Measurements from ENCODE around the gene VIL1. TPM values are rescaled to one million over a fixed set of nuclear protein-coding genes. Genes with fewer than 3 reads are reported as not detected.
A peak's percentile ranks its signal among the peaks of the same experiment; 100 is the strongest.

The VIL1 gene
- total and polyA plus RNA-seq, 2 of the 13 experiments (the other 11 are each of a cell fraction or from before 2014, with no cell fraction given), result 287 to 301 TPM

DNA sequence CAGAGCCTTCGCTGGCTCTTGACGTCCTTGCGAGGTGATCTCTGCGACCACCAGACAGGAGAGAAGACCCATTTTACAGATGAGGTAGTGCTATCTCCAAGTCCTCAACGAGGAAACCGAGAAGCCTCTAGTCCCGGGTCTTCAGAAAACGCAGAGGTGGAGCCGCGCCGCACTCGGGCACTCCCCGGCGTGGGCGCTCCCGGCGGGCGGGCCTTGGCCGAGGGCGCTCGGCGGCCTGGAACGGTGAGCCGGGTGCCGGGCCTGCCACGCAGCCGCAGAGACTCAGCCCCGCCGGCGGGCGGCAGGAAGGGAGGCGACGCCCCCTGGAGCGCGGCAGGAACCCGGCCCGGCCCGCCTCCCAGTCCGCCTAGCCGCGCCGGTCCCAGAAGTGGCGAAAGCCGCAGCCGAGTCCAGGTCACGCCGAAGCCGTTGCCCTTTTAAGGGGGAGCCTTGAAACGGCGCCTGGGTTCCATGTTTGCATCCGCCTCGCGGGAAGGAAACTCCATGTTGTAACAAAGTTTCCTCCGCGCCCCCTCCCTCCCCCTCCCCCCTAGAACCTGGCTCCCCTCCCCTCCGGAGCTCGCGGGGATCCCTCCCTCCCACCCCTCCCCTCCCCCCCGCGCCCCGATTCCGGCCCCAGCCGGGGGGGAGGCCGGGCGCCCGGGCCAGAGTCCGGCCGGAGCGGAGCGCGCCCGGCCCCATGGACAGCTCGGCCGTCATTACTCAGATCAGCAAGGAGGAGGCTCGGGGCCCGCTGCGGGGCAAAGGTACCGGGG, 19.3 kb upstream of the VIL1 start, which contains the start of gene CTDSP1 (continued):
- TF ChIP-seq ZNF83 (CRISPR knock-in tag; IDR thresholded peaks at IDR 0.05; ENCODE audit: borderline replicate concordance) (peak; percentile 50; the same call in 1 of the 2 replicates), ZNF879 (CRISPR knock-in tag; IDR thresholded peaks at IDR 0.05) (peak; percentile 84; the same call in 1 of the 2 replicates), ZBTB20 (CRISPR knock-in tag; IDR thresholded peaks at IDR 0.05; ENCODE audit: borderline replicate concordance, low read depth) (no peak), ARNT2 (CRISPR knock-in tag; IDR thresholded peaks at IDR 0.05; ENCODE audit: low read depth) (peak; percentile 62; the same call in 1 of the 2 replicates), TFDP2 (CRISPR knock-in tag; IDR thresholded peaks at IDR 0.05) (peak; percentile 87), XBP1 (CRISPR knock-in tag; IDR thresholded peaks at IDR 0.05) (no peak), PRDM15 (CRISPR knock-in tag; IDR thresholded peaks at IDR 0.05) (peak; percentile 90), HNRNPK (IDR thresholded peaks at IDR 0.05; ENCODE audit: low read depth, low read length, poor library complexity, severe bottlenecking) (peak; percentile 75), KLF12 (CRISPR knock-in tag; IDR thresholded peaks at IDR 0.05; ENCODE audit: borderline replicate concordance) (no peak; the same call in 1 of the 2 replicates), RBAK (CRISPR knock-in tag; IDR thresholded peaks at IDR 0.05) (no peak), ZNF362 (CRISPR knock-in tag; IDR thresholded peaks at IDR 0.05; ENCODE audit: borderline replicate concordance) (no peak), ZNF530 (CRISPR knock-in tag; IDR thresholded peaks at IDR 0.05; ENCODE audit: low read depth) (no peak), ZNF552 (CRISPR knock-in tag; IDR thresholded peaks at IDR 0.05; ENCODE audit: borderline replicate concordance) (peak; percentile 27; the same call in 1 of the 2 replicates), SAP130 (CRISPR knock-in tag; IDR thresholded peaks at IDR 0.05; ENCODE audit: low read depth) (peak; percentile 85), ZBTB37 (CRISPR knock-in tag; IDR thresholded peaks at IDR 0.05) (no peak)
- TF ChIP-seq, protein P1, sequence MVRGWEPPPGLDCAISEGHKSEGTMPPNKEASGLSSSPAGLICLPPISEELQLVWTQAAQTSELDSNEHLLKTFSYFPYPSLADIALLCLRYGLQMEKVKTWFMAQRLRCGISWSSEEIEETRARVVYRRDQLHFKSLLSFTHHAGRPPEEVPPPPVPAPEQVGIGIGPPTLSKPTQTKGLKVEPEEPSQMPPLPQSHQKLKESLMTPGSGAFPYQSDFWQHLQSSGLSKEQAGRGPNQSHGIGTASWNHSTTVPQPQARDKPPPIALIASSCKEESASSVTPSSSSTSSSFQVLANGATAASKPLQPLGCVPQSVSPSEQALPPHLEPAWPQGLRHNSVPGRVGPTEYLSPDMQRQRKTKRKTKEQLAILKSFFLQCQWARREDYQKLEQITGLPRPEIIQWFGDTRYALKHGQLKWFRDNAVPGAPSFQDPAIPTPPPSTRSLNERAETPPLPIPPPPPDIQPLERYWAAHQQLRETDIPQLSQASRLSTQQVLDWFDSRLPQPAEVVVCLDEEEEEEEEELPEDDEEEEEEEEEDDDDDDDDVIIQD (CRISPR knock-in tag; IDR thresholded peaks at IDR 0.05; ENCODE audit: low read depth), result no peak; the same call in 1 of the 2 replicates
- TF ChIP-seq, protein P2, sequence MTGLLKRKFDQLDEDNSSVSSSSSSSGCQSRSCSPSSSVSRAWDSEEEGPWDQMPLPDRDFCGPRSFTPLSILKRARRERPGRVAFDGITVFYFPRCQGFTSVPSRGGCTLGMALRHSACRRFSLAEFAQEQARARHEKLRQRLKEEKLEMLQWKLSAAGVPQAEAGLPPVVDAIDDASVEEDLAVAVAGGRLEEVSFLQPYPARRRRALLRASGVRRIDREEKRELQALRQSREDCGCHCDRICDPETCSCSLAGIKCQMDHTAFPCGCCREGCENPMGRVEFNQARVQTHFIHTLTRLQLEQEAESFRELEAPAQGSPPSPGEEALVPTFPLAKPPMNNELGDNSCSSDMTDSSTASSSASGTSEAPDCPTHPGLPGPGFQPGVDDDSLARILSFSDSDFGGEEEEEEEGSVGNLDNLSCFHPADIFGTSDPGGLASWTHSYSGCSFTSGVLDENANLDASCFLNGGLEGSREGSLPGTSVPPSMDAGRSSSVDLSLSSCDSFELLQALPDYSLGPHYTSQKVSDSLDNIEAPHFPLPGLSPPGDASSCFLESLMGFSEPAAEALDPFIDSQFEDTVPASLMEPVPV (CRISPR knock-in tag; IDR thresholded peaks at IDR 0.05), result peak; percentile 13; the same call in 1 of the 2 replicates

Measured in HepG2 (cell line).